Uterus (tissue), 4 donors: ENCODE measurements around the gene NAT10. TPM values are rescaled to one million over a fixed set of nuclear protein-coding genes. Genes with fewer than 3 reads are reported as not detected.
A peak's percentile ranks its signal among the peaks of the same experiment; 100 is the strongest.

Experiments used
- DNase-seq, 2 donors: peaks; one replicate each; pipeline ENCODE4 v3.0.0-alpha.2; 2019 to 2020
- H3K27ac ChIP-seq, 2 donors: fragments of 200-600 bp; sonication (generic); 1 replicate in 1 of 2; 2 replicates in 1 of 2; pipeline ENCODE4 v1.5.1; 2016 to 2018
- H3K27me3 ChIP-seq, 2 donors: fragments of 200-600 bp; sonication (generic); one replicate each; pipeline ENCODE4 v1.5.1; 2018 to 2019; ENCODE audit warnings: control low read depth in 1 of 2
- H3K36me3 ChIP-seq, 2 donors: fragments of 200-600 bp; sonication (generic); one replicate each; pipeline ENCODE4 v1.5.1; 2019; ENCODE audit warnings: control low read depth in 1 of 2
- H3K4me1 ChIP-seq, 2 donors: fragments of 200-600 bp; sonication (generic); one replicate each; pipeline ENCODE4 v1.5.1; 2018 to 2019; ENCODE audit warnings: control low read depth in 1 of 2
- H3K4me3 ChIP-seq, 2 donors: fragments of 200-600 bp; sonication (generic); 1 replicate in 1 of 2; 2 replicates in 1 of 2; pipeline ENCODE4 v1.5.1; 2018 to 2019; ENCODE audit warnings: mild to moderate bottlenecking in 1 of 2
- H3K9me3 ChIP-seq, 2 donors: fragments of 200-600 bp; sonication (generic); one replicate each; pipeline ENCODE4 v1.5.1; 2019; ENCODE audit warnings: control low read depth in 1 of 2
- CTCF ChIP-seq, 4 experiments: fragments of 200-600 bp in 2 of 4; fragments of 450-650 bp in 2 of 4; sonication (generic) in 2 of 4; IDR thresholded peaks; one replicate each; pipeline ENCODE4 v1.5.1; 2016 to 2019; ENCODE audit warnings: antibody characterized with exemption in 4 of 4, mild to moderate bottlenecking in 2 of 4, moderate library complexity in 1 of 4
- POLR2A ChIP-seq, 2 donors: fragments of 450-650 bp; IDR thresholded peaks; one replicate each; pipeline ENCODE4 v1.6.1; 2016; ENCODE audit warnings: antibody characterized with exemption in 2 of 2, mild to moderate bottlenecking in 1 of 2, moderate library complexity in 1 of 2
- intact Hi-C: fragments of 100-400 bp; cut with DNase I; formaldehyde crosslinking; loops from one replicate; pipeline ENCODE4 v1.15.1; 2023; ENCODE audit warnings: low total_unique reads
- small RNA-seq: library from RNA; depleted of rRNA; stranded (forward); fragments of <200 nt; gene quantifications from one replicate; pipeline ENCODE3, GENCODE V24; 2016
- total RNA-seq, 4 donors: library from RNA; depleted of rRNA in 3 of 4; stranded (reverse); fragments of >200 nt in 3 of 4; gene quantifications; one replicate each; pipeline versions ENCODE4 v1.1.0 to v1.2.4, GENCODE V29; 2014 to 2023
- donor health status: DM: yes; HTN: yes; CAD: no.

NAT10 gene
- total RNA-seq, 4 donors from 2014 or later = 18.5 to 54.0 (median 22.9) TPM

GRCh38 chr11:34191578-34191977, 86.1 kb downstream of the NAT10 start:
- peak overlapping the region; percentile 86 to 88 for H3K27ac ChIP-seq
- no peaks in the 10 kb centered on the region for H3K36me3 ChIP-seq
- TF ChIP-seq POLR2A (IDR thresholded peaks at IDR 0.05) = no peak
- TF ChIP-seq CTCF (IDR thresholded peaks at IDR 0.05) = no peak
- no peaks in the 10 kb centered on the region for H3K4me1 ChIP-seq
- no peaks in the 10 kb centered on the region for H3K27me3 ChIP-seq
- no peak for DNase-seq
- intact Hi-C loops = no loop called here
- H3K4me3 ChIP-seq = no peak overlapping the region
- no peaks in the 10 kb centered on the region for H3K9me3 ChIP-seq

- Histone ChIP-seq H3K9me3 (no peaks in the 10 kb centered on the region), H3K27ac (peak overlapping the region; percentile 86 to 88), H3K27me3 (no peaks in the 10 kb centered on the region), H3K4me3 (no peak overlapping the region), H3K36me3 (no peaks in the 10 kb centered on the region), H3K4me1 (no peaks in the 10 kb centered on the region)
- TF ChIP-seq CTCF (IDR thresholded peaks at IDR 0.05) = no peak
- peak; percentile 80 to 85 for DNase-seq
- intact Hi-C loops = no loop called here
Observed at GRCh38 chr11:34192481-34193401, 87.3 kb downstream of the NAT10 start.

GRCh38 chr11:34194576-34195335, 89.3 kb downstream of the NAT10 start:
- no peak overlapping the region for H3K27ac ChIP-seq
- no peak for TF ChIP-seq POLR2A (IDR thresholded peaks at IDR 0.05)
- no peak for TF ChIP-seq CTCF (IDR thresholded peaks at IDR 0.05)

More at GRCh38 chr11:34194576-34195335, 89.3 kb downstream of the NAT10 start:
- DNase-seq = no peak
- intact Hi-C loops = no loop called here
- Histone ChIP-seq H3K36me3 (no peaks in the 10 kb centered on the region), H3K9me3 (no peaks in the 10 kb centered on the region), H3K4me1 (no peaks in the 10 kb centered on the region), H3K4me3 (no peak overlapping the region), H3K27me3 (no peaks in the 10 kb centered on the region)

Small RNA genes lying within 50 kb of the gene (small RNA-seq; reads per million reads assigned to genes)
- gene RF00019 = not detected

Other genes starting within 250 kb of the NAT10 start
- 10 to 100 TPM; 22.4 to 45.2 (median 29.9) TPM for gene LMO2, start 213.6 kb upstream of the NAT10 start, total RNA-seq
- 100 to 1,000 TPM; 118 to 252 (median 169) TPM for gene CAPRIN1, start 53.9 kb upstream of the NAT10 start, total RNA-seq